Ovary (tissue), 3 donors: Measurements from ENCODE around the gene SLAIN1.

Experiments used
- CTCF ChIP-seq, 3 donors: fragments of 450-650 bp in 2 of 3; fragments of 200-600 bp in 1 of 3; IDR thresholded peaks; one replicate each; pipeline versions ENCODE4 v1.5.1 to v1.8.0; 2016 to 2022; ENCODE audit warnings: antibody characterized with exemption in 3 of 3, mild to moderate bottlenecking in 1 of 3
- EP300 ChIP-seq: sonication (generic); formaldehyde crosslinking; IDR thresholded peaks from one replicate; pipeline ENCODE4 v1.6.1; 2017; ENCODE audit warnings: antibody characterized with exemption
- POLR2A ChIP-seq: fragments of 450-650 bp; IDR thresholded peaks from one replicate; pipeline ENCODE4 v1.6.1; 2017; ENCODE audit warnings: antibody characterized with exemption, mild to moderate bottlenecking, moderate library complexity
- donor health status: DM: no; HTN: no; CAD: no.

- TF ChIP-seq CTCF (IDR thresholded peaks at IDR 0.05) (no peak), EP300 (no peak), POLR2A (no peak)
Observed at GRCh38 chr13:77810430-77810829, 112.9 kb downstream of the SLAIN1 start.
